ENCODE data around the gene PXMP4. TPM values are rescaled to one million over a fixed set of nuclear protein-coding genes. Genes with fewer than 3 reads are reported as not detected.

The PXMP4 gene
- total RNA-seq (2022) (18.7 and 20.3 TPM in 2 replicates), Bru-seq, nascent RNA (percentile 50 among the genes with signal in this experiment), BruChase-seq, experiment 1, labeled RNA remaining after a 6-hour chase (percentile 64 among the genes with signal in this experiment), BruChase-seq, experiment 2, labeled RNA remaining after a 2-hour chase (percentile 61 among the genes with signal in this experiment)
- long read RNA-seq, full-length matches to known transcripts: 16 of 30 reads
- long read RNA-seq, partial matches to known transcripts: 0 of 30 reads
- long read RNA-seq, other reads (novel, unspliced or antisense): 14 of 30 reads

- H3K27ac Mint-ChIP-seq (ENCODE audit: unreplicated experiment): peak within 1 kb of the TSS; percentile 74
- CTCF ChIA-PET: interaction anchor here (0.9 to 1.3 kb wide), 7 partner anchors 8 to 392 kb away, joined by 3 to 6 read pairs (median 3); partner anchors contain the start of genes ACTL10, EIF2S2 and ZNF341
- peaks cover 2% of the 10 kb centered on the region for H3K9me3 Mint-ChIP-seq (ENCODE audit: low read depth, unreplicated experiment)
- peak; percentile 92 for DNase-seq
- TF ChIP-seq, protein P1, sequence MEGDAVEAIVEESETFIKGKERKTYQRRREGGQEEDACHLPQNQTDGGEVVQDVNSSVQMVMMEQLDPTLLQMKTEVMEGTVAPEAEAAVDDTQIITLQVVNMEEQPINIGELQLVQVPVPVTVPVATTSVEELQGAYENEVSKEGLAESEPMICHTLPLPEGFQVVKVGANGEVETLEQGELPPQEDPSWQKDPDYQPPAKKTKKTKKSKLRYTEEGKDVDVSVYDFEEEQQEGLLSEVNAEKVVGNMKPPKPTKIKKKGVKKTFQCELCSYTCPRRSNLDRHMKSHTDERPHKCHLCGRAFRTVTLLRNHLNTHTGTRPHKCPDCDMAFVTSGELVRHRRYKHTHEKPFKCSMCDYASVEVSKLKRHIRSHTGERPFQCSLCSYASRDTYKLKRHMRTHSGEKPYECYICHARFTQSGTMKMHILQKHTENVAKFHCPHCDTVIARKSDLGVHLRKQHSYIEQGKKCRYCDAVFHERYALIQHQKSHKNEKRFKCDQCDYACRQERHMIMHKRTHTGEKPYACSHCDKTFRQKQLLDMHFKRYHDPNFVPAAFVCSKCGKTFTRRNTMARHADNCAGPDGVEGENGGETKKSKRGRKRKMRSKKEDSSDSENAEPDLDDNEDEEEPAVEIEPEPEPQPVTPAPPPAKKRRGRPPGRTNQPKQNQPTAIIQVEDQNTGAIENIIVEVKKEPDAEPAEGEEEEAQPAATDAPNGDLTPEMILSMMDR (IDR thresholded peaks at IDR 0.05; ENCODE audit: unreplicated experiment): no peak
- H3K36me3 Mint-ChIP-seq (ENCODE audit: insufficient read depth, unreplicated experiment): peaks cover 22% of the 10 kb centered on the region
- intact Hi-C loops (cut with micrococcal nuclease; ENCODE audit: unreplicated experiment): no loop called here
- no peaks in the 10 kb centered on the region for H3K27me3 Mint-ChIP-seq (ENCODE audit: unreplicated experiment)
- peak within 1 kb of the TSS; percentile 62 for H3K4me3 Mint-ChIP-seq (ENCODE audit: low read depth, unreplicated experiment)
- peaks cover 15% of the 10 kb centered on the region for H3K4me1 Mint-ChIP-seq (ENCODE audit: low read depth, unreplicated experiment)
- no TSS peak for BruUV-seq (replicated peaks)
Observed at GRCh38 chr20:33719989-33720709, at the start of gene PXMP4. TSS of gene PXMP4 (minus strand) at chr20:33720310. CDS start at chr20:33720207, 103 bp downstream.

DNA sequence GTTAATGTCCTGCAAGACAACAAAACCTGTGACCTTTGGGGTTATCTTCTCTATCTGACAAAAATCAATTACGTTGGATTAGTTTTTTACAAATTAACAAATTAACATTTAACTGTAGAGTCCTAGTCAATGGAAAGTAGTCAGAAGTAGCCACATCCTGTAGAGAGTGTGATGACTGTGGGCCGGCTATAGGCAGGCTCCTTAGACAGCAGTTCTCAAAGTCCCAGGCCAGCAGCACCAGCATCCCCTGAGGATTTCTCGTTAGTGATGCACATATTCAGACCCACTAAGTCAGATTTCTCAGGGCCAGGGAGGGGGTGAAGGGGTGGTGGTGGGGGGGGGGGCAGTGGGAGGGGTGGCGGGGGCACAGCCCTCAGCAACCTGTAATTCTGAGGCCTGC is 48.9 kb upstream of the PXMP4 start:
- DNase-seq: no peak
- Mint-ChIP-seq H3K36me3 (ENCODE audit: insufficient read depth, unreplicated experiment) (peaks cover 9% of the 10 kb centered on the region), H3K4me3 (ENCODE audit: low read depth, unreplicated experiment) (no peak overlapping the region), H3K4me1 (ENCODE audit: low read depth, unreplicated experiment) (peaks cover 15% of the 10 kb centered on the region), H3K9me3 (ENCODE audit: low read depth, unreplicated experiment) (no peaks in the 10 kb centered on the region), H3K27me3 (ENCODE audit: unreplicated experiment) (no peaks in the 10 kb centered on the region), H3K27ac (ENCODE audit: unreplicated experiment) (no peak overlapping the region)
- intact Hi-C loops (cut with micrococcal nuclease; ENCODE audit: unreplicated experiment): no loop called here
- BruUV-seq (replicated peaks): no TSS peak
- TF ChIP-seq, protein P1 (IDR thresholded peaks at IDR 0.05; ENCODE audit: unreplicated experiment): no peak
- CTCF ChIA-PET: no interaction called here

DNA sequence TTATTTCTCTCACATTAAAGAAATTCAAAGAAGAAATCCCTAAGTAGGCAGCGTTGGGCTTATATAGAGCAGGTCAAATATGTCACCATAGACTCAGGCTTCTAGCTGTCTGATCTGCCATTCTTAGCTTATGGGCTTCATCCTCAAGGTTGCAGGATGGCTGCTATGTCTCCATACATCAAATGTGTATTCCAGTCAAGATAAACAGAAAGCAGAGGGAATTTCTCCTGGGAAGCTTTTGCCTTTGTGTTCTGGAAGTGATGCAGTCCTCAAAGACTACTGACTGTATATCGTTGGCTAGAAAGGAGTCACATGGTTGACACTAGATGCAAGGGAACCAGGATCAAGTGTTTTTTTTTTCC is 47.6 kb upstream of the PXMP4 start:
- Mint-ChIP-seq H3K27me3 (ENCODE audit: unreplicated experiment) (no peaks in the 10 kb centered on the region), H3K4me1 (ENCODE audit: low read depth, unreplicated experiment) (peaks cover 12% of the 10 kb centered on the region), H3K4me3 (ENCODE audit: low read depth, unreplicated experiment) (no peak overlapping the region), H3K36me3 (ENCODE audit: insufficient read depth, unreplicated experiment) (peaks cover 9% of the 10 kb centered on the region), H3K9me3 (ENCODE audit: low read depth, unreplicated experiment) (no peaks in the 10 kb centered on the region), H3K27ac (ENCODE audit: unreplicated experiment) (no peak overlapping the region)
- TF ChIP-seq, protein P1 (IDR thresholded peaks at IDR 0.05; ENCODE audit: unreplicated experiment): no peak
- intact Hi-C loops (cut with micrococcal nuclease; ENCODE audit: unreplicated experiment): no loop called here
- CTCF ChIA-PET: interaction anchor here (0.6 to 1.2 kb wide), 4 partner anchors 10 to 277 kb away, joined by 3 to 6 read pairs (median 4); no protein-coding TSS in a partner anchor
- DNase-seq: no peak
- BruUV-seq (replicated peaks): no TSS peak

GRCh38 chr20:33766686-33767085 is 46.6 kb upstream of the PXMP4 start:
- TF ChIP-seq, protein P1 (IDR thresholded peaks at IDR 0.05; ENCODE audit: unreplicated experiment): no peak
- H3K27me3 Mint-ChIP-seq (ENCODE audit: unreplicated experiment): no peaks in the 10 kb centered on the region
- intact Hi-C loops (cut with micrococcal nuclease; ENCODE audit: unreplicated experiment): no loop called here
- no peak for DNase-seq
- no TSS peak for BruUV-seq (replicated peaks)
- no peak overlapping the region for H3K4me3 Mint-ChIP-seq (ENCODE audit: low read depth, unreplicated experiment)
- peaks cover 4% of the 10 kb centered on the region for H3K36me3 Mint-ChIP-seq (ENCODE audit: insufficient read depth, unreplicated experiment)
- H3K9me3 Mint-ChIP-seq (ENCODE audit: low read depth, unreplicated experiment): no peaks in the 10 kb centered on the region
- H3K27ac Mint-ChIP-seq (ENCODE audit: unreplicated experiment): no peak overlapping the region
- CTCF ChIA-PET: no interaction called here
- peaks cover 1% of the 10 kb centered on the region for H3K4me1 Mint-ChIP-seq (ENCODE audit: low read depth, unreplicated experiment)

All from Calu3 (cell line).